Heart right ventricle (tissue), 16 donors: ENCODE results near the gene ZNF800. TPM values are rescaled to one million over a fixed set of nuclear protein-coding genes. Genes with fewer than 3 reads are reported as not detected.

Source experiments
- ATAC-seq, 8 donors: fragments of 200-7000 bp; cut with Tn5 transposase; one replicate each; pipeline ENCODE4 v1.9.1; 2020; ENCODE audit warnings: mild to moderate bottlenecking in 8 of 8, moderate library complexity in 8 of 8, moderate number of reproducible peaks in 1 of 8
- DNase-seq, 2 donors: peaks; one replicate each; pipeline ENCODE4 v3.0.0-alpha.2; 2020
- H3K27ac ChIP-seq, 10 donors: fragments of 200-600 bp; sonication (generic) in 2 of 10; one replicate each; pipeline versions ENCODE4 v1.5.0 to v1.8.0; 2020 to 2022; ENCODE audit warnings: mild to moderate bottlenecking in 3 of 10
- H3K27me3 ChIP-seq, 7 donors: fragments of 200-600 bp; one replicate each; pipeline ENCODE4 v1.8.0; 2021 to 2022; ENCODE audit warnings: mild to moderate bottlenecking in 2 of 7
- H3K36me3 ChIP-seq, 9 donors: fragments of 200-600 bp; sonication (generic) in 1 of 9; one replicate each; pipeline versions ENCODE4 v1.5.0 to v1.8.0; 2020 to 2022; ENCODE audit warnings: mild to moderate bottlenecking in 2 of 9
- H3K4me1 ChIP-seq, 9 donors: fragments of 200-600 bp; sonication (generic) in 1 of 9; one replicate each; pipeline versions ENCODE4 v1.5.0 to v1.8.0; 2020 to 2022; ENCODE audit warnings: mild to moderate bottlenecking in 4 of 9
- H3K4me3 ChIP-seq, 10 donors: fragments of 200-600 bp; sonication (generic) in 2 of 10; one replicate each; pipeline versions ENCODE4 v1.5.0 to v1.8.0; 2020 to 2022; ENCODE audit warnings: mild to moderate bottlenecking in 7 of 10, moderate library complexity in 2 of 10
- H3K9me3 ChIP-seq, 11 donors: fragments of 200-600 bp in 10 of 11; sonication (generic) in 2 of 11; one replicate each; pipeline versions ENCODE4 v1.5.0 to v1.8.0; 2013 to 2022; ENCODE audit warnings: mild to moderate bottlenecking in 2 of 11, control low read depth in 1 of 11, moderate library complexity in 1 of 11
- WGBS, 2 donors: extraction: QIAGEN DNeasy Blood & Tissue Kit; methylation state at CpG; one replicate each; pipeline ENCODE4 v1.1.7; 2013; ENCODE audit warnings: inconsistent platforms in 1 of 2; 5-methylcytosine and 5-hydroxymethylcytosine counted together
- intact Hi-C, 10 donors: fragments of 100-400 bp; cut with DNase I; formaldehyde crosslinking; loops; one replicate each; pipeline versions ENCODE4 v1.11.1 to v1.14.2; 2022
- polyA plus RNA-seq, 2 donors: library from polyadenylated mRNA; stranded (reverse); fragments of 200-250 nt; gene quantifications; one replicate each; pipeline ENCODE4 v1.2.3, GENCODE V29; 2013
- total RNA-seq, 10 donors: library from RNA; stranded (reverse); fragmentation: NEBNext Ultra II Directional in 3 of 10; extraction: Animal tissue kit (Norgen Biotek cat#: 25700) in 3 of 10; gene quantifications; one replicate each; pipeline versions ENCODE4 v1.2.1 to v1.2.4, GENCODE V29; 2021 to 2023
- TF ChIP-seq, protein P1 (sequence below), 9 donors: fragments of 200-600 bp; sonication (generic) in 2 of 9; IDR thresholded peaks; one replicate each; pipeline versions ENCODE4 v1.5.0 to v1.8.0; 2021 to 2022; ENCODE audit warnings: antibody characterized with exemption in 9 of 9, mild to moderate bottlenecking in 5 of 9, moderate library complexity in 1 of 9
- donor health status: Arrhythmogenic right ventricular cardiomyopathy.
- donor health status: ischemic (EF 13 %, LVEDD 7.1; RV severe dilation, severe dysfunction).
- donor health status: healthy with polysubstance abuse.
- donor health status: DM: no; HTN: yes; CAD: no.
- donor health status: DM: no; HTN: no; CAD: no.
- donor health status: ischemic (EF 25% LVEDD 6.9; RV normal size, moderate dysfunction).
- donor health status: ischemic (EF 25% LVEDD 5.7; RV mildly dilated, moderate dysfunction).
- donor health status: healthy.
- donor health status: DM: yes; HTN: yes; CAD: no.
- donor health status: Ischemic cardiomyopathy.
- donor health status: ischemic (EF 35%, LVEDD 5.7; RV mildly dilated, moderate dysfunction).
- donor health status: nonischemic (EF 11% LVEDD 7.7; RV severe dilation, severe dysfunction).
- donor health status: DM: yes; HTN: yes; CAD: no.
- donor health status: PGD.
- donor health status: ischemic (EF 29% LVEDD 5.4; RV normal size, mild dysfunction).
- donor health status: nonischemic (EF 23%, LVEDD 6.1; RV moderate dilation, normal function).

Gene ZNF800
- total and polyA plus RNA-seq, 12 donors, result 3.4 to 35.8 (median 23.2) TPM

DNA sequence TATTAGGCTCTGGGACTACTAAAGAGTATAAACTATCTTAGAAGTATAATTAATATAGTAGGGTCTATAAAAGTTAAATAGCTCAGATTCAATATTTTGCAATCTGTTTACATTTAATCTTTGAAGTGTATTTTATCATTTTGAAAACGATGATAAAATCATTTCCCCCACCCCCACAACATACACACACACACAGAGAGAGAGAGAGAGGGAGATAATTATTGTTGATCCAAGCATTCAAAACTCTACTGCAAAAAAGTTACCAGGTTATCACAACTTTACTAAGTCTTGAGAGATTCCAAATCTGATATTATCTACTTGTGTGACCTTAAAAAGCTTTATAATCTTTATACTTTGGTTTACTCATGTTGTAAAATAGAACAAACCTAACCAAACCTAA is 14.0 kb downstream of the ZNF800 start:
- H3K27me3 ChIP-seq, result no peaks in the 10 kb centered on the region
- DNase-seq, result no peak
- TF ChIP-seq, protein P1, sequence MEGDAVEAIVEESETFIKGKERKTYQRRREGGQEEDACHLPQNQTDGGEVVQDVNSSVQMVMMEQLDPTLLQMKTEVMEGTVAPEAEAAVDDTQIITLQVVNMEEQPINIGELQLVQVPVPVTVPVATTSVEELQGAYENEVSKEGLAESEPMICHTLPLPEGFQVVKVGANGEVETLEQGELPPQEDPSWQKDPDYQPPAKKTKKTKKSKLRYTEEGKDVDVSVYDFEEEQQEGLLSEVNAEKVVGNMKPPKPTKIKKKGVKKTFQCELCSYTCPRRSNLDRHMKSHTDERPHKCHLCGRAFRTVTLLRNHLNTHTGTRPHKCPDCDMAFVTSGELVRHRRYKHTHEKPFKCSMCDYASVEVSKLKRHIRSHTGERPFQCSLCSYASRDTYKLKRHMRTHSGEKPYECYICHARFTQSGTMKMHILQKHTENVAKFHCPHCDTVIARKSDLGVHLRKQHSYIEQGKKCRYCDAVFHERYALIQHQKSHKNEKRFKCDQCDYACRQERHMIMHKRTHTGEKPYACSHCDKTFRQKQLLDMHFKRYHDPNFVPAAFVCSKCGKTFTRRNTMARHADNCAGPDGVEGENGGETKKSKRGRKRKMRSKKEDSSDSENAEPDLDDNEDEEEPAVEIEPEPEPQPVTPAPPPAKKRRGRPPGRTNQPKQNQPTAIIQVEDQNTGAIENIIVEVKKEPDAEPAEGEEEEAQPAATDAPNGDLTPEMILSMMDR (IDR thresholded peaks at IDR 0.05), result no peak
- no peak overlapping the region for H3K27ac ChIP-seq
- peaks cover 0 to 73% (median 13%) of the 10 kb centered on the region in 9 donors for H3K36me3 ChIP-seq
- intact Hi-C loops, result no loop called here
- H3K4me1 ChIP-seq, result peaks cover 0 to 34% (median 10%) of the 10 kb centered on the region in 9 donors
- no peaks in the 10 kb centered on the region for H3K9me3 ChIP-seq
- WGBS, 2 donors, result 40 to 56% methylated on average over 1 of the region's 1 CpG
- no peak overlapping the region for H3K4me3 ChIP-seq
- no peak for ATAC-seq

DNA sequence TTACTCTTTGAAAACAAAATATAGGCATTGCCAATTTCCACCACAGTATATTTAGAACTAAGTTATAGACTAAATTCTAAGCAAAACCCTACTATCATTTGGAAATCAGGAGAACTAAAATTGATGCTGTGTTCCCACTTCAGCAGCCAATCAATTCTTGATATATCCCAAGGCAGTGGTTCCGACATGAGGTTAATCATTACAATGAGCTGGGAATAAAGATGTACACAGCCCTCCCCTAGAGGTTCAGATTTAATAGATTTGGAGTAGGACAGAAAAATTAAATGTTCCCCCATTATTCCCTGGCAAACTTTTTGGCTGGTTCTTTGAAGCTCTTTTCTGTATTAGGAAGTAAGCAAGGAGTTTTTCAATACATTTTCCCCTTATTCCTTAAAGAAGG is 15.1 kb downstream of the ZNF800 start:
- Histone ChIP-seq H3K9me3 (no peaks in the 10 kb centered on the region), H3K4me1 (peaks cover 0 to 23% (median 4%) of the 10 kb centered on the region in 9 donors), H3K27me3 (no peaks in the 10 kb centered on the region), H3K36me3 (peaks cover 0 to 73% (median 15%) of the 10 kb centered on the region in 9 donors), H3K27ac (no peak overlapping the region), H3K4me3 (no peak overlapping the region)
- DNase-seq (no peak), ATAC-seq (no peak)
- 0 to 59% methylated on average over 1 of the region's 1 CpG for WGBS, 2 donors
- TF ChIP-seq, protein P1 (IDR thresholded peaks at IDR 0.05), result no peak
- intact Hi-C loops, result no loop called here

DNA sequence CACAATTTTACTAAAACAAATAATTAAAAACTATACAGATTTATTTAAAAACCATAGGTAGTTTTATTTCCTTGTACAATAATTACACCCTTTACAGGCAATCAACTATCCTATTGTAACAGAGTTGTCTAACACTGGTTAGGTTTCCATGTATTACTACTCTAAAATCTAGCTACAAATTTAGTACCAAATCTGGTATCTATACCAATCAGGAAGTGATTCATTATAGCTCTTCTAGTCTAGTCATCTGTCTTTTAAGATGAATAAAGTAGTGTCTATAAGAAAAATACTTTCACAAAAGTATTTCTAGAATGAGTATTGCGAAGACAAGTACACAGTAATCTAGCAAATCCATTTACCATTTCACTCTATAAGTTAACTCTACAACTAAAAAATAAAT is 16.9 kb downstream of the ZNF800 start:
- TF ChIP-seq, protein P1 (IDR thresholded peaks at IDR 0.05), result no peak
- H3K27me3 ChIP-seq, result no peaks in the 10 kb centered on the region
- 96 to 98% methylated on average over 1 of the region's 1 CpG for WGBS, 2 donors
- no peak for ATAC-seq
- peaks cover 0 to 18% (median 2%) of the 10 kb centered on the region in 9 donors for H3K4me1 ChIP-seq
- no peaks in the 10 kb centered on the region for H3K9me3 ChIP-seq
- DNase-seq, result no peak
- H3K27ac ChIP-seq, result no peak overlapping the region
- H3K4me3 ChIP-seq, result no peak overlapping the region
- intact Hi-C loops, result no loop called here
- H3K36me3 ChIP-seq, result peaks cover 0 to 73% (median 15%) of the 10 kb centered on the region in 9 donors

DNA sequence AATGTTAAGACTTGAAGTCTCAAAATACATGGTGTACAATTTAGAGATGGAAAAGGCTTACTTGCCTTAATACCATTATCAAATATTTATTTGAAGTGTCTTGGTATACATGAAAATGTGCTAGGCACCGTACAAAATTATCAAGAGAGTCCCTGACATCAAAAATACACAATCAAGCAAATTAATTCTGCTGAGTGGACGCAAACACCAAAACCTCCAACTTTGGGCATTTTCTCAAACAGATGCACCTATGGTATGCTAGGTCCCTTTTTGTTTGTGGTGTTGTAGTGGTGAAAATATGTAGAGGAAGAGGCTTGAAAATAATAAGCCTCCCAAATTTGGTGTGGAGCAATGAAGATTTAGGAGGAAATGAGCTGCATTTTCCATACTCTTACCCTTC is 24.8 kb downstream of the ZNF800 start:
- ATAC-seq (no peak), DNase-seq (no peak)
- Histone ChIP-seq H3K27ac (no peak overlapping the region), H3K4me1 (peaks cover 0 to 6% (median 0%) of the 10 kb centered on the region in 9 donors), H3K36me3 (peaks cover 0 to 86% (median 0%) of the 10 kb centered on the region in 9 donors), H3K9me3 (no peaks in the 10 kb centered on the region), H3K4me3 (no peak overlapping the region), H3K27me3 (no peaks in the 10 kb centered on the region)
- 97% methylated on average over 2 of the region's 2 CpGs for WGBS, 2 donors
- intact Hi-C loops, result no loop called here
- TF ChIP-seq, protein P1 (IDR thresholded peaks at IDR 0.05), result no peak
